ENCODE data around the gene DKK3. TPM values are rescaled to one million over a fixed set of nuclear protein-coding genes. Genes with fewer than 3 reads are reported as not detected.

The DKK3 gene
- polyA plus RNA-seq, 3 donors: not detected

- H3K4me3 ChIP-seq (replicated peaks in 1 of 3; ENCODE audit: low read depth in 2 of 3, low read length in 3 of 3): no peak overlapping the region
- no peaks in the 10 kb centered on the region for H3K27me3 ChIP-seq (ENCODE audit: control insufficient read depth in 2 of 2, insufficient read depth in 2 of 2, low read length in 2 of 2)
- no peak overlapping the region for H3K9ac ChIP-seq (ENCODE audit: insufficient read depth, low read length, poor library complexity, severe bottlenecking)
- no peak overlapping the region for H3K27ac ChIP-seq (ENCODE audit: low read depth in 1 of 2, low read length in 2 of 2)
- H2AFZ ChIP-seq (ENCODE audit: insufficient read depth, low read depth, low read length, poor library complexity, severe bottlenecking): no peak overlapping the region
- no peaks in the 10 kb centered on the region for H3K36me3 ChIP-seq (replicated peaks in 1 of 2; ENCODE audit: control insufficient read depth in 1 of 2, insufficient read depth in 2 of 2, low read length in 2 of 2)
- Mint-ChIP-seq H3K36me3 (no peaks in the 10 kb centered on the region), H3K27ac (no peak overlapping the region), H3K4me3 (no peak overlapping the region), H3K4me1 (no peaks in the 10 kb centered on the region), H3K27me3 (ENCODE audit: low read depth in 3 of 3) (peaks cover 6 to 7% (median 6%) of the 10 kb centered on the region in 3 donors), H3K9me3 (peaks cover 0 to 6% (median 4%) of the 10 kb centered on the region in 7 donors)
- H3K79me2 ChIP-seq (ENCODE audit: insufficient read depth, low read length): no peaks in the 10 kb centered on the region
- WGBS (ENCODE audit: insufficient coverage): 94% methylated on average over 6 of the region's 7 CpGs
- DNase-seq: no peak
- no peaks in the 10 kb centered on the region for H3K4me1 ChIP-seq (ENCODE audit: control insufficient read depth in 1 of 2, insufficient read depth in 2 of 2, low read length in 2 of 2)
- no peak for TF ChIP-seq CTCF (IDR thresholded peaks at IDR 0.05)
- H4K20me1 ChIP-seq (ENCODE audit: insufficient read depth, low read length): no peaks in the 10 kb centered on the region
- intact Hi-C loops (cut with micrococcal nuclease): no loop called here
- no peaks in the 10 kb centered on the region for H3K9me3 ChIP-seq (replicated peaks in 1 of 2; ENCODE audit: control insufficient read depth in 1 of 2, insufficient read depth in 1 of 2, low read length in 2 of 2)
- H3K4me2 ChIP-seq (replicated peaks; ENCODE audit: extremely low read depth, low read length, poor library complexity, severe bottlenecking): no peak overlapping the region
Observed at GRCh38 chr11:11966354-11966741, 42.1 kb downstream of the DKK3 start.

GRCh38 chr11:11965656-11966353, 42.6 kb downstream of the DKK3 start:
- WGBS (ENCODE audit: insufficient coverage): 93% methylated on average over 3 of the region's 10 CpGs

More at GRCh38 chr11:11965656-11966353, 42.6 kb downstream of the DKK3 start:
- no peaks in the 10 kb centered on the region for H3K4me1 ChIP-seq (ENCODE audit: control insufficient read depth in 1 of 2, insufficient read depth in 2 of 2, low read length in 2 of 2)
- no peaks in the 10 kb centered on the region for H3K4me1 Mint-ChIP-seq
- intact Hi-C loops (cut with micrococcal nuclease): no loop called here
- H4K20me1 ChIP-seq (ENCODE audit: insufficient read depth, low read length): no peaks in the 10 kb centered on the region
- H3K27ac ChIP-seq (ENCODE audit: low read depth in 1 of 2, low read length in 2 of 2): no peak overlapping the region
- no peaks in the 10 kb centered on the region for H3K9me3 ChIP-seq (replicated peaks in 1 of 2; ENCODE audit: control insufficient read depth in 1 of 2, insufficient read depth in 1 of 2, low read length in 2 of 2)
- H3K27ac Mint-ChIP-seq: peak overlapping the region in 1 of 7 donors; percentile 12
- no peak overlapping the region for H3K4me2 ChIP-seq (replicated peaks; ENCODE audit: extremely low read depth, low read length, poor library complexity, severe bottlenecking)
- no peak for DNase-seq
- no peak overlapping the region for H2AFZ ChIP-seq (ENCODE audit: insufficient read depth, low read depth, low read length, poor library complexity, severe bottlenecking)
- H3K4me3 ChIP-seq (replicated peaks in 1 of 3; ENCODE audit: low read depth in 2 of 3, low read length in 3 of 3): no peak overlapping the region
- no peaks in the 10 kb centered on the region for H3K27me3 ChIP-seq (ENCODE audit: control insufficient read depth in 2 of 2, insufficient read depth in 2 of 2, low read length in 2 of 2)
- H3K9ac ChIP-seq (ENCODE audit: insufficient read depth, low read length, poor library complexity, severe bottlenecking): no peak overlapping the region
- H3K27me3 Mint-ChIP-seq (ENCODE audit: low read depth in 3 of 3): peaks cover 6 to 7% (median 6%) of the 10 kb centered on the region in 3 donors
- H3K36me3 ChIP-seq (replicated peaks in 1 of 2; ENCODE audit: control insufficient read depth in 1 of 2, insufficient read depth in 2 of 2, low read length in 2 of 2): no peaks in the 10 kb centered on the region
- TF ChIP-seq CTCF (IDR thresholded peaks at IDR 0.05): no peak
- no peaks in the 10 kb centered on the region for H3K36me3 Mint-ChIP-seq
- H3K9me3 Mint-ChIP-seq: peaks cover 0 to 9% (median 4%) of the 10 kb centered on the region in 7 donors
- no peaks in the 10 kb centered on the region for H3K79me2 ChIP-seq (ENCODE audit: insufficient read depth, low read length)
- H3K4me3 Mint-ChIP-seq: no peak overlapping the region
